ENCODE results near the gene RAB27A.

The RAB27A gene

GRCh38 chr15:55218056-55218455 is 71.6 kb downstream of the RAB27A start:
- H3K4me1 ChIP-seq (ENCODE audit: insufficient read depth, low read length, severe bottlenecking): peaks cover 39% of the 10 kb centered on the region
- no peaks in the 10 kb centered on the region for H3K27me3 ChIP-seq (ENCODE audit: insufficient read depth, low read length)
- H3K4me3 ChIP-seq (ENCODE audit: low read depth, low read length, poor library complexity, severe bottlenecking): no peak overlapping the region
- no peak overlapping the region for H3K9ac ChIP-seq (ENCODE audit: low read length)
- H3K27ac ChIP-seq (ENCODE audit: low read depth, low read length, poor library complexity, severe bottlenecking): no peak overlapping the region
- peaks cover 5% of the 10 kb centered on the region; the same call in 1 of the 2 replicates for H3F3A ChIP-seq (ENCODE audit: insufficient read depth, low read length)
- TF ChIP-seq CTCF (IDR thresholded peaks at IDR 0.05; ENCODE audit: low read length): no peak
- TF ChIP-seq EZH2 (IDR thresholded peaks at IDR 0.05; ENCODE audit: borderline replicate concordance, low read length): no peak
- no peaks in the 10 kb centered on the region for H3K9me3 ChIP-seq (ENCODE audit: low read length)
- no peaks in the 10 kb centered on the region for H4K20me1 ChIP-seq (ENCODE audit: insufficient read depth, low read length)
- H3K9me2 ChIP-seq (ENCODE audit: low read depth, low read length): no peaks in the 10 kb centered on the region
- no peaks in the 10 kb centered on the region for H3K36me3 ChIP-seq (ENCODE audit: insufficient read depth, low read length)
- H2AFZ ChIP-seq (ENCODE audit: low read length): no peak overlapping the region
- H3K79me2 ChIP-seq (ENCODE audit: insufficient read depth, low read length): no peaks in the 10 kb centered on the region
- no peak overlapping the region for H3K4me2 ChIP-seq (ENCODE audit: low read length)

- Histone ChIP-seq H3K4me1 (ENCODE audit: insufficient read depth, low read length, severe bottlenecking) (no peaks in the 10 kb centered on the region), H3F3A (ENCODE audit: insufficient read depth, low read length) (no peaks in the 10 kb centered on the region), H3K27ac (ENCODE audit: low read depth, low read length, poor library complexity, severe bottlenecking) (no peak overlapping the region), H2AFZ (ENCODE audit: low read length) (no peak overlapping the region), H3K9me2 (ENCODE audit: low read depth, low read length) (no peaks in the 10 kb centered on the region), H4K20me1 (ENCODE audit: insufficient read depth, low read length) (no peaks in the 10 kb centered on the region), H3K36me3 (ENCODE audit: insufficient read depth, low read length) (0 out of 2 replicates have a peak, but pooled peaks cover 5% of the 10 kb centered on the region), H3K79me2 (ENCODE audit: insufficient read depth, low read length) (no peaks in the 10 kb centered on the region), H3K4me2 (ENCODE audit: low read length) (no peak overlapping the region), H3K9me3 (ENCODE audit: low read length) (no peaks in the 10 kb centered on the region), H3K27me3 (ENCODE audit: insufficient read depth, low read length) (no peaks in the 10 kb centered on the region), H3K4me3 (ENCODE audit: low read depth, low read length, poor library complexity, severe bottlenecking) (no peak overlapping the region), H3K9ac (ENCODE audit: low read length) (no peak overlapping the region)
- no peak for TF ChIP-seq CTCF (IDR thresholded peaks at IDR 0.05; ENCODE audit: low read length)
- TF ChIP-seq EZH2 (IDR thresholded peaks at IDR 0.05; ENCODE audit: borderline replicate concordance, low read length): no peak
Measured at GRCh38 chr15:55204464-55204863, 85.1 kb downstream of the RAB27A start.

- Histone ChIP-seq H2AFZ (ENCODE audit: low read length) (no peak overlapping the region), H3K27ac (ENCODE audit: low read depth, low read length, poor library complexity, severe bottlenecking) (no peak overlapping the region), H3F3A (ENCODE audit: insufficient read depth, low read length) (no peaks in the 10 kb centered on the region), H3K4me1 (ENCODE audit: insufficient read depth, low read length, severe bottlenecking) (peaks cover 8% of the 10 kb centered on the region), H3K79me2 (ENCODE audit: insufficient read depth, low read length) (no peaks in the 10 kb centered on the region), H3K9me3 (ENCODE audit: low read length) (no peaks in the 10 kb centered on the region), H4K20me1 (ENCODE audit: insufficient read depth, low read length) (no peaks in the 10 kb centered on the region), H3K27me3 (ENCODE audit: insufficient read depth, low read length) (no peaks in the 10 kb centered on the region), H3K4me3 (ENCODE audit: low read depth, low read length, poor library complexity, severe bottlenecking) (no peak overlapping the region), H3K36me3 (ENCODE audit: insufficient read depth, low read length) (0 out of 2 replicates have a peak, but pooled peaks cover 5% of the 10 kb centered on the region), H3K9ac (ENCODE audit: low read length) (no peak overlapping the region), H3K4me2 (ENCODE audit: low read length) (no peak overlapping the region), H3K9me2 (ENCODE audit: low read depth, low read length) (no peaks in the 10 kb centered on the region)
- TF ChIP-seq EZH2 (IDR thresholded peaks at IDR 0.05; ENCODE audit: borderline replicate concordance, low read length) (no peak), CTCF (IDR thresholded peaks at IDR 0.05; ENCODE audit: low read length) (no peak)
Measured at GRCh38 chr15:55202206-55202605, 87.4 kb downstream of the RAB27A start.
